ENCODE measurements around the gene PRKAG2.

DNA sequence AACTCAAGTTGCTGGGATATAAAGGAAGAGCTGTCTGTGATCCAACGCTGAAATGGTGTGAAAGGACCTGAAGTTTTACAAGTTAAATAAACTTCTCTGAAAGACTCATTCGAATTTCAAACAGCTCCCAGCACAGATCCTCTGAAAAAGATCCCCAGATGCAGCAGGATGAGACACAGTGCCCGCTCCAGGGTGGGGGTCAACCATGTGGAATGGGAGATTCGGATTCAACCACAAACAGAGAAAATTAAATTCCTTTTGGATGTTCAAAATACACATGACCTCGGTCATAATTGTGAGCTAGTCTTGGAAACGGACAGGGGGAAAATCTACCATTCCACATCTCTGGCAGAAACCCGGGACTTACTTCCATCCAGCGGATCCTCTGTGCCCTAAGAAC, 119.6 kb downstream of the PRKAG2 start:
- TF ChIP-seq, protein P1, sequence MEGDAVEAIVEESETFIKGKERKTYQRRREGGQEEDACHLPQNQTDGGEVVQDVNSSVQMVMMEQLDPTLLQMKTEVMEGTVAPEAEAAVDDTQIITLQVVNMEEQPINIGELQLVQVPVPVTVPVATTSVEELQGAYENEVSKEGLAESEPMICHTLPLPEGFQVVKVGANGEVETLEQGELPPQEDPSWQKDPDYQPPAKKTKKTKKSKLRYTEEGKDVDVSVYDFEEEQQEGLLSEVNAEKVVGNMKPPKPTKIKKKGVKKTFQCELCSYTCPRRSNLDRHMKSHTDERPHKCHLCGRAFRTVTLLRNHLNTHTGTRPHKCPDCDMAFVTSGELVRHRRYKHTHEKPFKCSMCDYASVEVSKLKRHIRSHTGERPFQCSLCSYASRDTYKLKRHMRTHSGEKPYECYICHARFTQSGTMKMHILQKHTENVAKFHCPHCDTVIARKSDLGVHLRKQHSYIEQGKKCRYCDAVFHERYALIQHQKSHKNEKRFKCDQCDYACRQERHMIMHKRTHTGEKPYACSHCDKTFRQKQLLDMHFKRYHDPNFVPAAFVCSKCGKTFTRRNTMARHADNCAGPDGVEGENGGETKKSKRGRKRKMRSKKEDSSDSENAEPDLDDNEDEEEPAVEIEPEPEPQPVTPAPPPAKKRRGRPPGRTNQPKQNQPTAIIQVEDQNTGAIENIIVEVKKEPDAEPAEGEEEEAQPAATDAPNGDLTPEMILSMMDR (IDR thresholded peaks at IDR 0.05), result no peak
- no peak for TF ChIP-seq POLR2AphosphoS5 (IDR thresholded peaks at IDR 0.05)
- no peak for TF ChIP-seq POLR2A (IDR thresholded peaks at IDR 0.05)
